OCI-LY3 (cell line): ENCODE measurements around the gene DENND5A.

Source experiments
- EZH2phosphoT487 ChIP-seq: fragments of 200-600 bp; shearing (Covaris generic); IDR thresholded peaks from 2 replicates; pipeline ENCODE4 v1.6.1; 2018; ENCODE audit warnings: antibody characterized with exemption, mixed run types, low read depth
- TF ChIP-seq, protein P1 (sequence below): fragments of 200-600, 300-600 bp; sonication (generic); IDR thresholded peaks from 2 replicates; pipeline ENCODE4 v1.5.1; 2014; ENCODE audit warnings: antibody characterized with exemption, low read length, low read depth

DNA sequence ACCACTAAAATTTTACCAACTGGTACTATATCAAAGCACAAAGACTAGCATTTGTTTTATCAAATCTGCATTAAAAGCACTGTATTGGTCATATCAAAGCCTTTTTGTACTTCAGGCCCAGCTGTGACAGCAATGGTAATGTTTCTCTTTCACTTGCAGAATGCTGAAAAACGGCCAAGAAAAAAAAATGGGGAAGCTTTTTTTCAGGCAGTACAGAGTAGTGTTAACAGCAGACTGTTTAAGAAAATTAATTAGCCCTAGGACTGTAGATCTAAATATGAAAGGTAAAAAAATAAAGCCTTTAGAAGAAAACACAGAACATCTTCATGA lies 33.3 kb downstream of the DENND5A start:
- TF ChIP-seq, protein P1, sequence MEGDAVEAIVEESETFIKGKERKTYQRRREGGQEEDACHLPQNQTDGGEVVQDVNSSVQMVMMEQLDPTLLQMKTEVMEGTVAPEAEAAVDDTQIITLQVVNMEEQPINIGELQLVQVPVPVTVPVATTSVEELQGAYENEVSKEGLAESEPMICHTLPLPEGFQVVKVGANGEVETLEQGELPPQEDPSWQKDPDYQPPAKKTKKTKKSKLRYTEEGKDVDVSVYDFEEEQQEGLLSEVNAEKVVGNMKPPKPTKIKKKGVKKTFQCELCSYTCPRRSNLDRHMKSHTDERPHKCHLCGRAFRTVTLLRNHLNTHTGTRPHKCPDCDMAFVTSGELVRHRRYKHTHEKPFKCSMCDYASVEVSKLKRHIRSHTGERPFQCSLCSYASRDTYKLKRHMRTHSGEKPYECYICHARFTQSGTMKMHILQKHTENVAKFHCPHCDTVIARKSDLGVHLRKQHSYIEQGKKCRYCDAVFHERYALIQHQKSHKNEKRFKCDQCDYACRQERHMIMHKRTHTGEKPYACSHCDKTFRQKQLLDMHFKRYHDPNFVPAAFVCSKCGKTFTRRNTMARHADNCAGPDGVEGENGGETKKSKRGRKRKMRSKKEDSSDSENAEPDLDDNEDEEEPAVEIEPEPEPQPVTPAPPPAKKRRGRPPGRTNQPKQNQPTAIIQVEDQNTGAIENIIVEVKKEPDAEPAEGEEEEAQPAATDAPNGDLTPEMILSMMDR: no peak
- no peak for TF ChIP-seq EZH2phosphoT487
